NCI-H748 (cell line): ENCODE data around the gene KCTD3.

ENCODE experiments used
- DNase-seq: peaks from one replicate; lab custom pipeline; 2025; ENCODE audit not compliant: unreplicated experiment; lab: John Stamatoyannopoulos, UW

The KCTD3 gene

GRCh38 chr1:215650446-215651149 lies 83.5 kb downstream of the KCTD3 start:
- no peak for DNase-seq

- no peak for DNase-seq
These were observed 84.8 kb downstream of the KCTD3 start for GRCh38 chr1:215651867-215652266.

GRCh38 chr1:215652371-215652770 lies 85.3 kb downstream of the KCTD3 start:
- no peak for DNase-seq

GRCh38 chr1:215657047-215657446 lies 89.9 kb downstream of the KCTD3 start:
- no peak for DNase-seq

GRCh38 chr1:215660259-215660658 lies 93.2 kb downstream of the KCTD3 start:
- no peak for DNase-seq

GRCh38 chr1:215661033-215661432 lies 93.9 kb downstream of the KCTD3 start:
- no peak for DNase-seq

GRCh38 chr1:215665215-215665614 lies 98.1 kb downstream of the KCTD3 start:
- DNase-seq = no peak

- no peak for DNase-seq
These were observed 100.7 kb downstream of the KCTD3 start for GRCh38 chr1:215667761-215668160.

- no peak for DNase-seq
These were observed 102.8 kb downstream of the KCTD3 start for GRCh38 chr1:215669806-215670491.
